Fibroblast of skin of back (primary cell): ENCODE results near the gene JPH2.

Experiments
- DNase-seq: peaks from one replicate; pipeline ENCODE4 v3.0.0-alpha.2; 2013

JPH2 gene

GRCh38 chr20:44074252-44075151 is 112.5 kb downstream of the JPH2 start:
- peak; percentile 87 for DNase-seq

GRCh38 chr20:44073675-44074071 is 113.3 kb downstream of the JPH2 start:
- DNase-seq: no peak

GRCh38 chr20:44073011-44073674 is 113.8 kb downstream of the JPH2 start:
- no peak for DNase-seq

GRCh38 chr20:44072384-44072783 is 114.6 kb downstream of the JPH2 start:
- DNase-seq: no peak

GRCh38 chr20:44071526-44072111 is 115.4 kb downstream of the JPH2 start:
- DNase-seq: no peak

- DNase-seq: no peak
Observed at GRCh38 chr20:44071057-44071456, 115.9 kb downstream of the JPH2 start.

GRCh38 chr20:44070139-44070900 is 116.7 kb downstream of the JPH2 start:
- no peak for DNase-seq

- DNase-seq: no peak
Observed at GRCh38 chr20:44069203-44070011, 117.6 kb downstream of the JPH2 start.

GRCh38 chr20:44068316-44069201 is 118.4 kb downstream of the JPH2 start:
- no peak for DNase-seq

GRCh38 chr20:44067650-44068081 is 119.3 kb downstream of the JPH2 start:
- DNase-seq: no peak

- DNase-seq: no peak
Observed at GRCh38 chr20:44066645-44067606, 120.1 kb downstream of the JPH2 start.

GRCh38 chr20:44065401-44066340 is 121.3 kb downstream of the JPH2 start:
- no peak for DNase-seq

GRCh38 chr20:44064501-44065400 is 122.2 kb downstream of the JPH2 start:
- DNase-seq: no peak
